Right ventricle myocardium inferior (tissue), 1 donor: ENCODE measurements around the gene ZNF609. TPM values are rescaled to one million over a fixed set of nuclear protein-coding genes. Genes with fewer than 3 reads are reported as not detected.

ENCODE experiments used
- ATAC-seq: fragments of 200-7000 bp; cut with Tn5 transposase; one replicate; pipeline ENCODE4 v1.9.1; 2020; ENCODE audit warnings: mild to moderate bottlenecking, moderate library complexity
- DNase-seq: peaks from one replicate; pipeline ENCODE4 v3.0.0; 2021; ENCODE audit errors: missing footprints
- intact Hi-C: fragments of 100-400 bp; cut with DNase I; formaldehyde crosslinking; loops from one replicate; pipeline ENCODE4 v1.11.0; 2022
- total RNA-seq: library from RNA; stranded (reverse); fragmentation: NEBNext Ultra II Directional; extraction: Animal tissue kit (Norgen Biotek cat#: 25700); gene quantifications from one replicate; pipeline ENCODE4 v1.2.1, GENCODE V29; 2021
- donor health status: DM: no; HTN: yes; CAD: no; lungs with severe emphysema.

Gene ZNF609
- total RNA-seq, 1 donor from 2014 or later = 16.9 TPM

GRCh38 chr15:64717735-64718495 is 257.5 kb downstream of the ZNF609 start:
- peak; percentile 51 for ATAC-seq
- intact Hi-C loops = loop anchor here (2.0 kb wide), 1 partner anchor 15 kb away; no protein-coding TSS in a partner anchor
- no peak for DNase-seq

GRCh38 chr15:64720188-64720587 is 259.8 kb downstream of the ZNF609 start:
- DNase-seq (no peak), ATAC-seq (peak; percentile 47)
- intact Hi-C loops = no loop called here

- intact Hi-C loops = loop anchor here (2.0 kb wide), 2 partner anchors 81 to 175 kb away; no protein-coding TSS in a partner anchor
- ATAC-seq (no peak), DNase-seq (no peak)
These were observed 269.8 kb downstream of the ZNF609 start for GRCh38 chr15:64730151-64730550.

- intact Hi-C loops = loop anchor here (2.0 kb wide), 2 partner anchors 80 to 174 kb away; no protein-coding TSS in a partner anchor
- DNase-seq (peak; percentile 85), ATAC-seq (peak; percentile 74)
These were observed 270.8 kb downstream of the ZNF609 start for GRCh38 chr15:64731012-64731804.

- DNase-seq = no peak
- peak; percentile 19 for ATAC-seq
- intact Hi-C loops = loop anchor here (2.0 kb wide), 2 partner anchors 79 to 173 kb away; no protein-coding TSS in a partner anchor
These were observed 271.4 kb downstream of the ZNF609 start for GRCh38 chr15:64731805-64732151.

- DNase-seq = no peak
These were observed 271.9 kb downstream of the ZNF609 start for GRCh38 chr15:64732156-64732860.

More at GRCh38 chr15:64732156-64732860, 271.9 kb downstream of the ZNF609 start:
- ATAC-seq = no peak
- intact Hi-C loops = no loop called here

Other genes starting within 250 kb of the ZNF609 start
- 5.5 TPM for gene CSNK1G1, start 104.4 kb upstream of the ZNF609 start, total RNA-seq
- 1.1 TPM for gene PCLAF, start 79.1 kb upstream of the ZNF609 start, total RNA-seq
- gene TRIP4, start 72.7 kb upstream of the ZNF609 start, total RNA-seq = 13.1 TPM